ENCODE measurements around the gene FMNL2.

FMNL2 gene

DNA sequence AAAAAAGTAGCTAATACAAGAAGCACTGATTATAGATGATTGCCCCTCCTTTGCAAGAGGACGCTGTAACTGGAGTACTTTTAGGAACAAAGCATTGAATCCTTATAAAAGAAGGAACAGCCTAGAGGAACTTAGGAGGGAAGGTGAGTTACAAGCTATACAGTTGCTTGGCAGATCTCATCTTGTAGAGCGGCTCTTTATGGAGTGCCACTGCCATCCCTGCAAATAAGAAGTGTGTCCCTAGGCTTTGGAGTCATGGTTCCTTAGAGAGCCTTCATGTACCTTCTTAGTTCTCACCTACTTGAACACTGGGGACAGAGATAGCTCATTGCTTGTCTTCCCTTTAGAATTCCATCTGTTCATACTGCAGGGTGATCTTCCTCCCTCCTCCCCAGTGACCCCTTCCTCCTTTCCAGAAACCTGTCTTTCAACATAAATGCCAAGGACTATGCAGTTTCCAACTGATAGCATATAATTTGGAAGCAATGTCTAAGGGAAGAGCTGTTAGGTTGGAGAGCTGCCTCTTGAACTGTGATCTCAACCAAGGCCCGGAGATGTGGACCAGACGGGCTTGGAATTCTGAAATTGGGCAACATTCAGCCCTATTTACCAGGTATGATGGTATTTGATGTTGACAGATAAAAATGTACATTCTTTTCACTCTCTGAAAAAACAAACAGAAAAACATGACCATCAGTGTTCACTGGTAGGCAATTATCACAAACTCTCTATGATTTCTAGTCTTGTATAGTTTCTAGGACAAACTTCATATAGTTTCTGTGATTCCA is 7.5 kb downstream of the FMNL2 start:
- DNase-seq: no peak

DNA sequence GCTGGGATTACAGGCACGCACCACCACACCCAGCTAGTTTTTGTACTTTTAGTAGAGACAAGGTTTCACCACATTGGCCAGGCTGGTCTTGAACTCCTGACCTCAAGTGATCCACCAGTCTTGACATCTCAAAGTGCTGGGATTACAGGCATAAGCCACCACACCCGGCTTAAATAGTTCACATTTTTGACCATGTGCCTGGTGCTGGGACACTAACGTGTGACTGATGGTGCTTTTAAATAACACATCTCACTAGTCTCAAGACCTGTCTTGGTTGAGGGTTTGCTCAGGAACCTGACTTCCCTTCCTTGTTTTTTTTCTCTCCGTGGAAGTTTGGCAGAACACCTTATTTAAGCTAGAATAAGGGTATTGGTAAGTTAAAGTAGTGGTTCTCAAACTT is 8.5 kb downstream of the FMNL2 start:
- DNase-seq: no peak

DNA sequence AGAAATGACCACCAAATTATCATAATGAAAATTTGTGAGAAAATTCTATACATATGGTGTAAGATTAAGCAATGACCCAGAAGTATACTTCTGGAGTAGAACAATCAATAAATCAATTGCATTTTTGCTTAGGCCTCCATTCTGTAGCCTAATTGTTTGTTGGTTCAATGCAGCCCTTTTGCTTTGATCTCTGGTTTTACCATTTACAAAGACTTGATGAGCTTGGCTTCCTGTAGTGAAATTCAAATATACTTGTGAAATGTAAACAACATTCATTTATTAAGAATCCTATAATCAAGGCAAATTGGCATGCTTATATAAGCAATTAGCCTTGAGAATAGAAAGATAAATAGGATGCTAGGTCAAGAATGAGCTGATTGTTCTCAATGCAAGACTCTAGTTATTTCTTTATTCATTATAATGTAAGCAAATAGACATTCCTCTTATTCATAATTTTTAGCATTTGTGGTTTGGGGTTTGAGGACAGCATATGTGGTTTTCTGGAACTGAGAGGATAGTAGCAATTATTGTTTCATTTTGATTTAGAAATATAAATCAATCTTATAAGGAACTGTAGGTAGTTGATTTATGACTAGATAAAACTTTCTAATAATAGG is 9.7 kb downstream of the FMNL2 start:
- no peak for DNase-seq

DNA sequence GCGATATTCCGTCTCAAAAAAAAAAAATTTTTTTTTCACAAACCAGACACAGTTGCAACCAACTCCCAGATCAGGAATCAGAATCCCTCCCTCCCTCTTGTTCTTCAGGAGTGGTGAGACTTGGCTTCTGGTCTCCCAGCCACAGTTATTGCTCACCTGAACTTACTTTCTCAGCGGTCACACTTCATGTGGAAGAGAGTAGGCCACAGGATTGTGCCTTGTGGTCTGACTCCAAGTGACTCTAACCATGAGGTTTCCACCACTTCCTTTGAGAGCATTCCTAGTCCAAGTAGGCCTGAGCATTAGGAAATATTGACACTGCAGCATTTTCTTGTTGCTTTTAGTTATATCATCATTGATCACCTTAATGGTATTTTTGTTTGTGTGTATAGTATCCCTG is 12.1 kb downstream of the FMNL2 start:
- DNase-seq: no peak

DNA sequence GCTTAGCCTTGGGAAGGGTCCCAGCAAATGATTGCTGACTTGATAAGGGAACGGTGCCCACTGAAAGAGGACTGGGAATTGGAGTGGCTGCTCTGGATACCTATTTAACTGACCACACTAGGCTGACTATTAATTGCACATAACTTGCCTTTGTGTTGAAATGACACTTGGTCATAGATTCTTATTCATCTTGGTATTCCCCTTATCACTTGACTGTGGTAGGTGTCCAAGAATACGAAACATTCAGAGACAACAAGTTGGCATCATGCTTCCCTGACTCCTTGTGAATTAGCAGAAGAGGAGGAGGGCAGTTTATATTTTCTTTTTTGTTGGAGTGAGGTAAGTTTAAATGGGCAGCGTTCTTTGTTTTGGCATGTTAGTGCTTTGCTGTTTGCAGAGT is 13.4 kb downstream of the FMNL2 start:
- DNase-seq: no peak

DNA sequence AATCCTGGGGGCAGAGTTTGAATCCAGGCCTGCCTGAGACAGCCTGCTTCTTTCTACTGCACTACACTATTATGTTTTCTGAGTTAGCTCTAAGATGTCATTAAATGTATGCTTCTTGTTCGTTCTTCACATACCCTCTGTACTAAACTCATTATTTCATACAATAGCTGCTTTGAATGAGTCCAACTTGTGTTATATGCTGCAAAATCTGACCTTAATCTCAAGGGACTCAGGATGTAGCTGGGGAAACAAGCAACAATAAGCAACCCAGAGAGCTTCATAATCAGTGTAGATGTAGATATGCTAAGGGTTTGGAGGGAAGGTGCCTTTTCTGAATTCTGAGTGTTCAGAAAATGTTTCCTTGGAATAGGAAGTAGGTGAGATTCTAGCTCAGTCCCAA is 14.4 kb downstream of the FMNL2 start:
- no peak for DNase-seq

DNA sequence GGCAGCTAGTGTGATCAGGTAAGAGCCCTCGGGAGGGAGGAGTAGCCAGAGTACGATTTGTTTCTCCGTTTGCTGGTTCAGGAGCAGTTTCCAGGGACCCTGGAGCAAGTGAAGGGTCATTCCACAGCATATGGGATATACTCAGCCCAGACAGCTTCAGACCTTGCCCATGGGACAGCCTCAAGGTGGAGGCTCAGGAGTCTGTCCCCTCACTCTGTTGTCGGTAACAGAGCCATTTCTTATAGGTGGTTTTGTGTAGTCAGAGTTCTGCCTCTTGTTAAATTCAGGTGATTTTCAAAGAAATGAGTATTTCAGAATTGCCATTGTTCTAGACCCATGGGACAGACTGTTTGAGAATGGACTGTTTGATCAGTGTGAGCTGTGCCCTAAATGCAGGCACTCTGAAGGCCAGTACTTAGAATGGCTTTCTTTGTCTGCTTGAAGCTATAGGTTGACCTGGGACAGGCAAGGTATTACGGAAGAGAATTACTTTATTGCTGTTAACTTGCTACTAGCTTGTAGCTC is 15.2 kb downstream of the FMNL2 start:
- DNase-seq: no peak

DNA sequence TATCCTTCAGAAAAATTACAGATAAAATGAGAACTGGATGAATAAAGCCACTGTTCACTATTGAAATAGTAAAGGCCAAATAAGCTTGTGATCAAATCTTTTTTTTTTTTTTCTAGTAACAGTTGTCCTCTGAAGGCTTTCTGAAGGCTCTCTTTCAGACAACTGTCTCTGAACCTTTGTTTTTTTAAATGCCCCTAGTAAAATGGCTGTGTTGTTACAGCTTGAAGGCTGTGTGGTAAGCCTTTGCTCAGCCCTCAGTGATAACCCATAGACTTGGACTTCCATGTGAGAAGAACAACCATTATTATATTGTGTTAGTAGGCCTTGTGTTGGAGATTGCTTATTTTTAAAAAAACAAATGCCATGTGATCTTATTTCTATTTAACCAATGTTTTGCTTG is 17.6 kb downstream of the FMNL2 start:
- no peak for DNase-seq

DNA sequence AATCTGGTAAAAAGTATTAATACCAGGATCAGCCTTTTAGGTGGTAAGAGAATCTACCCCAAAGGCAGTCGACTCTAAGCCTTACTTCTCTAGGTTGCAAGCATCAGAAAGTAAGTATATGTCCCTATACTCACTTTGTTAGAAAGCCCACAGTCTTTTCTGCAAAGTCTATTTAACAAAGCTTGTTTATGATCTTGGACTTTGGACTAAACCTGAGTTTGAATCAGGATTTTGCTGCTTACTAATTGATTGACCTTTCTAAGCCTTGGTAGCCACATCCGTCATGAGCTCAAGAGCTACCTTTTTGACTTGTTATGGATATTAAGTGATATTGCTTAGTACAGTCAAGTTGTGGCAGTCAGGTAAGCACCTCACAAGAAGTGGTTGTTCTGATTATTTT is 18.4 kb downstream of the FMNL2 start:
- DNase-seq: no peak

DNA sequence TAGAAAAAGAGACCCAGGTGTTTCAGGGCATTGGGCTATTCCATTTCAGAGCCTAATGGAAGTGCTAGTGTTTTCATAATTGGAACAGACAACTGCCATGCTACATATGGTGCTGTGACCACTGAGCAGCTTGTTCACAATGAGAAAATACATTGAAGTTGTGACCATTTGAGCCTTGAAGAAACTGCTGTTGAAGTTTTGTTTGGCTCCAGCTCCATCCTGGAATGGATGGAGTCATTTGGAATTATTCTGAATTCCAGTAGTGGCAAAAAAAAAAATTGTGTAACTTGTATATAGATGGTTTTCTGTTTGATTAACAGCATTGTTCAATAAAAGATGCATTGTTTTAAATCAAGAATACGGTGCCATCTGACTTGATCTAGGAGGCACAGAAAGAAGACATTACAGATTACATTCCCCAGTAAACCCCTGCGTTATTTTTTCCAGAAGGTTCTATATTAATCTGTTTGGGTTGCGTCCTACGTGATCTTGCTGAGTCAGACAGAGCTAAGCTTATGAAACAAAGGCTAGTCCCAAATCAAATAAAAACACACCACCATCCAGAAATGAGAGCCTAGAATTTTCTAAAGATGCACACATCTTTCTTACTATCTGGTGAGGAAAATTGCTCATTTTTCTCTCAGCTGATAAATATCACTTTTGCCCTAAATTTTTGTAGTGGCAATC is 19.2 kb downstream of the FMNL2 start:
- no peak for DNase-seq

DNA sequence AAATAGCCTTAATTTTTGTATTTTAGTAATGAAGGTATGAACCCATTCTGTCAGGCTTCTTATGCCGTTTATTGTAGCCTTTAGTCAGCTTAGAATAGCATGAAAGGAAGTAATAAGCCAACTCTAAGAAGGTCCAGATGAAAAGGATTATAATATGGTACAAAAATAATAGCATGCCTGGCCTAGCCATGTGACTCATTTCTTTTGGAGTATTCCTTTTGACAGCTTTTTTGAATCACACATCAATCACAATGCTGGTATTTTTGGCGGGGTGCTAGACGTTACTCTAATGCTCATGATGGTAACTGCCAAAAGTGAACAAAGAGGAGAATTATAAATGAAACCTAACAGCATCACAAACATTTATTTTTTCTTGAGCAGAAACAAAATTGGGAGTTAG is 19.9 kb downstream of the FMNL2 start:
- no peak for DNase-seq

DNA sequence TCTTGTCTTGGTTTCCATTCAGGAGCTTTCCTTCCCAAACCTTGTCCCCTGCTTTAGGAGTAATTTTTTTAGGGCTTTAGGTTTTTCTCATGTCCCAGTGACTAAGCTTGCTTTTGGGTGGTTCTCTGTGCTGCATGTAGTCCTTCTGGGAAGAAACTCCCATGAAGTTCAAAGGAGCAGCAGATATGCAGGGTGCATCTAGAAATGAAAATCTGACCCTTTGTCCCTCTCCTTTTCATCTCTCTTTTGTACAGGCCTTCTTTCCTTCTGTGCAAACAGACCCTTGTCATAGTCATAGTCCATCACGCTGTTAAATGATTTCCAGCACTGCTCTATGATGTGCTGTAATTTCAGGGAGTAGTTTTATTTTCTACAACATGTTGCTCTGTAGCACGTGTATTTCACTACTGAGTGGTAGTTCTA is 20.4 kb downstream of the FMNL2 start:
- DNase-seq: no peak

DNA sequence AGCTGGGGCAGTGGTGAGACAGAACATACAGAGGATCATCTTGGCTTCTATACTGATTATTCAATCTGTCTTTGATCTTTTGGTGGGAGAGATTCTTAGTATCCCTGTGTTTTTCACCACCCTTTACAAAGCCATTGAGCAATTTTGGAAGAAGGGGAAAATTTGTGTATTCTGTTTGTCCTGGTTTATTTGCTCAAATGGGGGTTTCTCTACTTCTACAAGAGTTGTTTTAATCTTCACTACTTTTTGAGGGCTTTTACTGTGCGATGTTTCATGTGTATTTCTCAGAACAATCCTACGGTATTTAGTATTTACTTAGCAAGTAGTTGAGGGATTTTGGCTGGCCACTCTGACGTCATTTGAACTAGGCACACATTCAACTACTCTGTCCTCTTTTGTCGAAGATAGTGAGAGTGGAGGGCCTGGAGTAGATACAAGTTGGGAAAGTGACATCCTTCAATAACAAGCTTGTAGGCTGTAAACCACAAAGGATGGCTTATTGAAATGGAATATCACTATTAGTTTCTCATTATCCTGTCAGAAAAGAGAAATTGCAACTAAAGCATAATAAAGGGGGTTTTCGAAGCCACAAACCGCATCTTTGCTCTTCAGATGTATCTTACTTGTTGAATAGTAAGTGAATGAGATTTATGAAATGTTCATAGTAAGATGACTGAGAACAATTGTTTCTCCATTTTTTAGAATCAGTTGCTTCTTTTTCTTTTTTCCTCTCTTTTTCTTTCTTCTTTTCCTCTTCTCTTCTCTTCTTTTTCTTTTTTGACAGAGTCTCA is 24.8 kb downstream of the FMNL2 start:
- DNase-seq: no peak

DNA sequence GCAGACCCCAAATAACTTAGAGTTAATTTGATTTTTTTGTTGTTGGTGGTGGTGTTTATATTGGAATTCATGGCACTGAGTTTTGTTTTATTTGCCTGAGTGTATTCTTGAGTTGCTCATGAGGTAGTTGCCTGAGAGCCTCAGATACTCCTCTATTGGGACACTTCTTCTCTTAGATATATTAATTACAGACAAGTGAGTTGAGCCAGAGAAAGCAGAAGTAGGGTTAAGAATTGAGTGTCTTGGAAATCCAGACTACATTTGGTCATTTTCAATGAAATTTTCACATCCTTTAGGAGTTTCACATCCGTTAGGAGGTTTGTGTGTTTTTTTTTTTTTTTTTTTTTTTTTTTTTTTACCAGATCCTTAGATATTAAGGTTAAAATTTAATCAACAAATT is 29.0 kb downstream of the FMNL2 start:
- no peak for DNase-seq

DNA sequence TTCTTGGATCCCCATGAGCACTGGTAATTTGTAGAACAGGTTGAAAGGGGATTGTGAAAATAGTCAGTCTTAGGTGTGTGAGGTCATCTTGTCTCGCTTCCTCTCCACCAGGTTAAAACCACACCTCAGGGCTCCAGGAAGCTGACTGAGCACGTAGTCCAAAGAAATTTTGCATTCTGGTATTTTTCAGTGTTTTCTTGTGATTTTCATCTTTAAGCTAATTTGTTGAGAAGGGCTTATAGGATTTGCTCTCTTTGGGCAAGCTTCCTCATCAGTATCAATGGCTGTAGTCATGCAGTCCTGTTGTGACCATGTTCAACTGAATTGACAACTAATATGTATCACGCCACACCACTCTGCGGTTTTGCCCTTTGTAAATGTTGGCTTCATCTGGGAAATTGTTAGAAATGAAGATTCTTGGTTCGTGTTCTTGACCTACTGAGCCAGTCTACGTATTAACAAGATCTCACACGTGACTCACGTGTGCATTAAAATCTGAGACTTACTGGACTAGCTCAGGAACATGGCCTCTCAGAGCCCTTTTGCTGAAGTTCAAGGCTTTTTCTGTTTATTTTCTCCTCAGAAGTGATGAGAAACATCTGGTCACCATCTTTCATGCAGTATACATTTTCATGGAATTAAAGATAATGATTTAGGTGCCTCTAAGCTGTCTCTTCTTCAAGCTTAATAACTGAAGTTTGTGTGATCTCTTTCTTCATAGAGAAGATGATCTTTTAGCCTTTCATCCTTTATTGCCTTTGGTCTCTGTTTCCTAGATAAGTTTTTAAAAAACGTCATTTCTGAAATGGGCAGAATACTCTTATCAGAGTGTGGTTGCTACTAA is 32.8 kb downstream of the FMNL2 start:
- no peak for DNase-seq

DNA sequence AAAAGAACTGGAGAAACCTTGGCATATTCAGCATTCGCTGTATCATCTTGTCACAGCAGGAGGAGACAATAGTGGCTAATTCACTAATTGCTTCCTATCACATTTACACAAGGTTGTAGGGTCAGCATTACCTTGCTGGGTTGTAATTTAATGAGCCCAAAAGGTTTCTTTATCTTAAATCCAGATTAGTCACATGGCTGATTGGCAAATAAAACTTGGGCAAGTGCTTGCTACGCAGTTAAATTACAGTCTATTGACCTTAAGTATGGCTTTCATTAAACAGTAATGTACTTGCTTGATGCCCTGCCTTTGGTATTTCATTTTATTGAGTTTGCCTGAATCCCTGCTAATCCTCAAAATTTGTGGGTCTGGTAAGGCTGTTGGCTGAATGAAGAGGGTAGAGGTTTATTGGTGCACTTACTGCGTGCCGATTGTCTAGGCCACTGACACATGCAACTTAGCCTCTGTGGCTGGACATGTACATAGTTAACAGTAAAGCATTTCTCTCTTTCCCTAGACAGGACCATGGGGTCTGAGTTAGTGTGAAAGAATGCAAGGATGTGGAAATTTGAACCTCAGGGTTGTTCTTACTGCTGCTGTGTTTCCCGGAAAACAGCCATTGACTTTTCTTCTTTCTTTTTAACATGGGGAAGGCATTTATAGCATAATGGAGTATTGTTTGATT is 34.3 kb downstream of the FMNL2 start:
- no peak for DNase-seq

DNA sequence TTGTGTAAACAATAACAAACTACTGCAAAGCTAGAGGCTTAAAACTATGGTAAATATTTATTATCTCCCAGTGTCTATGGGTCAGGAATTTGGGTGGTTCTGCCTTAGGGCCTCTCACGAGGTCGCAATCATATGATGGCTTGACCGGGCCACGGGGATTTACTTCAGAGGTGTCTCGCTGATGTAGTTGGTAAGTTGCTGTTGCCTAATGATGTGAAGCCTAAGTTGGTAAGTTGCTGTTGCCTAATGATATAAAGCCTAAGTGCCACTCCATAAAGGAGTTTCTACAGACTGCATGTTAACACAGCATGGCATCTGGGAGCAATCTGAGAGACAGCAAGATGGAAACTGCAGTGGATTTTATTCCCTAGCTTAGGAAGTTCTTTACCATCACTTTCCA is 35.8 kb downstream of the FMNL2 start:
- no peak for DNase-seq

DNA sequence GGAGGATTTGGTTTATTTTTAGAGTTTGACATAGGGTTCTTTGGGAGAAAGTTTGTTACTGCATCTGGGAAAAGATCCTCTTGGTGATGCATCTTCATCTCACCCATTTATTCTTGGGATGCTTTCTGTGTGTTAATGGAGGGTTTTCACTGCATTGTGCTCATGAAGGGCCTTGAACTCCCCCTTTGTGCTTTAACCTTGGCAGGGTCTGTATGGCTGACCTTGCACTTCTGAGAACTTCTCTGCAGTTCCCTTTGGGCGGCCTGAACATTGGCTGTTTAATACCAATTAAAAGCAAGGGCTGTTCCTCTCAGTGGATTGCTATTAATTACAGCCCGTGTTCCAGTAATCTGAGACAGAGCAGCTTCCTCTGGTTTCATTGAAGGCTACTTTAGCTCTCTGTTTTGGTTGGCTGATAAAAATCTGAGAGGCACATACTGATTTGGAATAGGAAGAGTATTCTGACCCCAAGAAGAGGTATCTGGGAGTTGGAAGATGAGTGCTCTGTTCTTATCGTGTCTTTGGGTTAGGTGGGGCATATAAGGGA is 37.5 kb downstream of the FMNL2 start:
- DNase-seq: no peak

DNA sequence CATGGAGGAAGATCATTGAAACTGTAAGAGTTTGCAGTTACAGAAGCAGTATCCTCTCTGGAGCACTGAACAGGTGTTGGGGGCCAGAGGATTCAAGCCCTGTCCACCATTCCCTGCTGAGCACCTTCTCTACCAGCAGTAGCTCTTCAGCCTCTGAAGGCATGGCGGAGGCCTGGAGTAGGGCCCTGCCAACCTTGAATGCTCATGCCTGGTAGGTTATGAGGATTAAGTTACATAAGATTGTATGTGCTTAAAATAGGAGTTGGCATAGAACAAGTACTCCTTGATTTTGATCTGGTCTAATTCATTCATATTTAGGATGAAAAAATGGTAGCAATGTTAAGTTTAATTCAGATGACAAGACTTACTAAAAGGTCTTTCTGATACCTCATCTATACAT is 40.2 kb downstream of the FMNL2 start:
- DNase-seq: no peak

DNA sequence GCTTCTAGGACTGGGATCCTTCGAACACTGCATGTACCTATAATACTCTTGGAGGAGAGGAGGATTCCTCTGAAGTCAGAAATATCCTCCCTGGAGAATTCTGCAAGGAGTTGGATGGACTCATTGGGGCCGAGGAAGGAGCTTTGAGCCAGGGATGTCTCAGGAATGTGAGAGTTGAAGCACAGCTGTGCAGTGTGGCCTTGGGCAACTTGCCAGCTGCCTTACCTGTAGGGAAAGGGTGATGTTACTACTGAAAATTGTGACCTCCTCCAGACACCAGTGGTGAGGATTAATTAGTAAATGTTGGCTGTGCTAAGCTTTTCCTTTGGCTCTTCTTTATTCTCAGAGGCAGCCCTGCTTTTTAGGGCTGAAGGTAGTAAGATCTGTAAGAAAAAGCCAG is 41.4 kb downstream of the FMNL2 start:
- no peak for DNase-seq

DNA sequence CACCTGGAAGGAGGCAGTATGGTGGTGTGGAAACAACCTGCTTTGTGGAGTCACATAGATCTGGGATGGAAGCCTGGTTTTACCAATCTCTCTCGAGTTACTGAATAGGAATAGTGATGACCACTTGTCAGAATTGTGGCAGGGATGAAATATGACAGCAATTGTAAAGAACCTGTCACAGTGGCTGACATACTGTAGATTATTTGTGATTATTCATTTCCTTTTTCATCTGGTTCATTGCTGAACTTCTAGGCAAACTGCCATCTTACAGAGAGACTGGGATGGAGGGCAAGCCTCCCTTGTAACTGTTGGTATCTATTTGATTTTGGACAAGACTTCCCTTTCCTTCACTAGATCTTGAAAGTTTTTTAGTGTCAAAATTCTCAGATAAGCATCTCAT is 42.0 kb downstream of the FMNL2 start:
- no peak for DNase-seq
